ENCODE results near the gene BIN2.

GRCh38 chr12:51362747-51363342 is 38.9 kb upstream of the BIN2 start:
- TF ChIP-seq, protein P1, sequence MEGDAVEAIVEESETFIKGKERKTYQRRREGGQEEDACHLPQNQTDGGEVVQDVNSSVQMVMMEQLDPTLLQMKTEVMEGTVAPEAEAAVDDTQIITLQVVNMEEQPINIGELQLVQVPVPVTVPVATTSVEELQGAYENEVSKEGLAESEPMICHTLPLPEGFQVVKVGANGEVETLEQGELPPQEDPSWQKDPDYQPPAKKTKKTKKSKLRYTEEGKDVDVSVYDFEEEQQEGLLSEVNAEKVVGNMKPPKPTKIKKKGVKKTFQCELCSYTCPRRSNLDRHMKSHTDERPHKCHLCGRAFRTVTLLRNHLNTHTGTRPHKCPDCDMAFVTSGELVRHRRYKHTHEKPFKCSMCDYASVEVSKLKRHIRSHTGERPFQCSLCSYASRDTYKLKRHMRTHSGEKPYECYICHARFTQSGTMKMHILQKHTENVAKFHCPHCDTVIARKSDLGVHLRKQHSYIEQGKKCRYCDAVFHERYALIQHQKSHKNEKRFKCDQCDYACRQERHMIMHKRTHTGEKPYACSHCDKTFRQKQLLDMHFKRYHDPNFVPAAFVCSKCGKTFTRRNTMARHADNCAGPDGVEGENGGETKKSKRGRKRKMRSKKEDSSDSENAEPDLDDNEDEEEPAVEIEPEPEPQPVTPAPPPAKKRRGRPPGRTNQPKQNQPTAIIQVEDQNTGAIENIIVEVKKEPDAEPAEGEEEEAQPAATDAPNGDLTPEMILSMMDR (IDR thresholded peaks at IDR 0.05): no peak
- TF ChIP-seq TCF7L2 (IDR thresholded peaks at IDR 0.05; ENCODE audit: low read depth, low read length): no peak

All from Panc1 (cell line).